Testis (tissue), 3 donors: ENCODE measurements around the gene NOTO. TPM values are rescaled to one million over a fixed set of nuclear protein-coding genes. Genes with fewer than 3 reads are reported as not detected.
A peak's percentile ranks its signal among the peaks of the same experiment; 100 is the strongest.

Experiments used
- DNase-seq: peaks from one replicate; pipeline ENCODE4 v3.0.0-alpha.2; 2019
- H3K27ac ChIP-seq, 2 donors: fragments of 200-600 bp; sonication (generic); one replicate each; pipeline ENCODE4 v1.5.1; 2019
- H3K27me3 ChIP-seq: fragments of 200-600 bp; sonication (generic); one replicate; pipeline ENCODE4 v1.5.1; 2019
- H3K36me3 ChIP-seq: fragments of 200-600 bp; sonication (generic); one replicate; pipeline ENCODE4 v1.5.1; 2017; ENCODE audit warnings: low read depth; ENCODE audit errors: missing control alignments
- H3K4me1 ChIP-seq: fragments of 200-600 bp; sonication (generic); one replicate; pipeline ENCODE4 v1.5.1; 2019
- H3K4me3 ChIP-seq, 2 donors: fragments of 200-600 bp; sonication (generic); one replicate each; pipeline ENCODE4 v1.5.1; 2017 to 2019
- H3K9me3 ChIP-seq: fragments of 200-600 bp; sonication (generic); one replicate; pipeline ENCODE4 v1.5.1; 2017
- CTCF ChIP-seq, 3 experiments: fragments of 450-650 bp in 2 of 3; fragments of 200-600 bp in 1 of 3; sonication (generic) in 1 of 3; IDR thresholded peaks; one replicate each; pipeline ENCODE4 v1.5.1; 2016 to 2019; ENCODE audit warnings: antibody characterized with exemption in 3 of 3, mild to moderate bottlenecking in 2 of 3, moderate library complexity in 1 of 3
- POLR2A ChIP-seq: fragments of 450-650 bp; IDR thresholded peaks from one replicate; pipeline ENCODE4 v1.6.1; 2017; ENCODE audit warnings: antibody characterized with exemption, mild to moderate bottlenecking, moderate library complexity
- WGBS, 2 donors: methylation state at CpG; one replicate each; pipeline ENCODE4 v1.1.5; 2018; 5-methylcytosine and 5-hydroxymethylcytosine counted together
- intact Hi-C: fragments of 100-400 bp; cut with DNase I; formaldehyde crosslinking; loops from one replicate; pipeline ENCODE4 v1.15.1; 2023; ENCODE audit warnings: low total_unique reads
- polyA plus RNA-seq: library from polyadenylated mRNA; stranded (reverse); fragments of 350-450 nt; fragmentation: Illumina TruSeq; extraction: RNeasy Lipid Tissue Mini Kit (QIAGEN cat#74804); gene quantifications from one replicate; pipeline ENCODE4 v1.2.3, GENCODE V29; 2014; ENCODE audit warnings: low read depth, low replicate concordance; ENCODE audit not compliant: insufficient read depth
- total RNA-seq, 2 donors: library from RNA; depleted of rRNA; stranded (reverse); fragments of >200 nt; gene quantifications; one replicate each; pipeline ENCODE4 v1.2.3, GENCODE V29; 2016

The NOTO gene
- total and polyA plus RNA-seq, 3 donors from 2014 or later, result 0.37 to 0.63 TPM; not detected in 1

- peak overlapping the region; percentile 89 to 98 for H3K27ac ChIP-seq
- H3K9me3 ChIP-seq, result no peaks in the 10 kb centered on the region
- no peak for DNase-seq
- 39 to 42% methylated on average over 11 of the region's 11 CpGs for whole genome bisulfite sequencing, 2 donors
- H3K27me3 ChIP-seq, result no peaks in the 10 kb centered on the region
- intact Hi-C loops, result no loop called here
- no peaks in the 10 kb centered on the region for H3K36me3 ChIP-seq
- no peak for TF ChIP-seq CTCF (IDR thresholded peaks at IDR 0.05)
- TF ChIP-seq POLR2A, result no peak
- peak overlapping the region; percentile 73 to 97 for H3K4me3 ChIP-seq
- H3K4me1 ChIP-seq, result peaks cover 30% of the 10 kb centered on the region
These were observed 33.1 kb downstream of the NOTO start for GRCh38 chr2:73235315-73236028.

- H3K27me3 ChIP-seq, result no peaks in the 10 kb centered on the region
- TF ChIP-seq POLR2A (no peak), CTCF (IDR thresholded peaks at IDR 0.05) (no peak)
- 30 to 82% methylated on average over 1 of the region's 1 CpG for WGBS, 2 donors
- peaks cover 30% of the 10 kb centered on the region for H3K4me1 ChIP-seq
- H3K36me3 ChIP-seq, result no peaks in the 10 kb centered on the region
- H3K4me3 ChIP-seq, result no peak overlapping the region
- H3K9me3 ChIP-seq, result no peaks in the 10 kb centered on the region
- DNase-seq, result no peak
- intact Hi-C loops, result no loop called here
- H3K27ac ChIP-seq, result no peak overlapping the region
These were observed 34.8 kb downstream of the NOTO start for GRCh38 chr2:73237168-73237567.

- 80% methylated on average over 3 of the region's 3 CpGs for WGBS, 2 donors
- intact Hi-C loops, result no loop called here
- no peak overlapping the region for H3K27ac ChIP-seq
- peaks cover 25% of the 10 kb centered on the region for H3K4me1 ChIP-seq
- H3K4me3 ChIP-seq, result no peak overlapping the region
- H3K27me3 ChIP-seq, result no peaks in the 10 kb centered on the region
- DNase-seq, result no peak
- TF ChIP-seq CTCF (IDR thresholded peaks at IDR 0.05), result no peak
- TF ChIP-seq POLR2A, result no peak
- no peaks in the 10 kb centered on the region for H3K9me3 ChIP-seq
- no peaks in the 10 kb centered on the region for H3K36me3 ChIP-seq
These were observed 35.8 kb downstream of the NOTO start for GRCh38 chr2:73238149-73238548.

GRCh38 chr2:73238976-73239375 is 36.6 kb downstream of the NOTO start:
- no peaks in the 10 kb centered on the region for H3K9me3 ChIP-seq
- DNase-seq, result no peak
- H3K4me1 ChIP-seq, result peaks cover 26% of the 10 kb centered on the region
- TF ChIP-seq CTCF (IDR thresholded peaks at IDR 0.05) (no peak), POLR2A (no peak)
- no peaks in the 10 kb centered on the region for H3K27me3 ChIP-seq
- no peaks in the 10 kb centered on the region for H3K36me3 ChIP-seq
- no peak overlapping the region for H3K27ac ChIP-seq
- WGBS, 2 donors, result 43 to 65% methylated on average over 1 of the region's 1 CpG
- intact Hi-C loops, result no loop called here
- H3K4me3 ChIP-seq, result no peak overlapping the region

- Histone ChIP-seq H3K36me3 (no peaks in the 10 kb centered on the region), H3K9me3 (no peaks in the 10 kb centered on the region), H3K27me3 (no peaks in the 10 kb centered on the region), H3K27ac (no peak overlapping the region), H3K4me1 (peaks cover 33% of the 10 kb centered on the region), H3K4me3 (no peak overlapping the region)
- WGBS, 2 donors, result 51 to 57% methylated on average over 3 of the region's 3 CpGs
- no peak for TF ChIP-seq POLR2A
- TF ChIP-seq CTCF (IDR thresholded peaks at IDR 0.05), result no peak
- intact Hi-C loops, result no loop called here
- DNase-seq, result no peak
These were observed 37.4 kb downstream of the NOTO start for GRCh38 chr2:73239776-73240175.
